ENCODE data around the gene PIRT.

The PIRT gene

DNA sequence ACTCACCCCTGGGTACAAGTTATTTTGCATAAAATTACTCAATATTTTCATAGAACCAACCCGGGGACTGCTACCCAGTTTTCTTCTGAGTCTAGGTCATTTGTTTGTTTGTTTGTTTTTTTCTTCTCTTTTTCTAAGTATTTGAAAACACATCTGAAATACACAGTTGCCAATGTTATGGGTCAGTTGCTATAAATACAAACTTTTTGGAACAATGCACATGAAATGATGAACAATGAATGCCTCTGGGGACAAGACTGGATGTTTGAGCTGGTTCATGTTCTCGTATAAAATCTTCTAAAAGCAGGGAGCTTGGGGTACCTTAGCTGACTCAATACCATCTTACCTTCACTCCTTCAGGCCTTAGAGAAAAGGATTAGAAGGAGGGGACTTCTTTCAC lies 64.5 kb downstream of the PIRT start:
- no peaks in the 10 kb centered on the region for H3K4me1 ChIP-seq (ENCODE audit: insufficient read depth, low read length, severe bottlenecking)
- H3K79me2 ChIP-seq (ENCODE audit: insufficient read depth, low read length) = no peaks in the 10 kb centered on the region
- H3F3A ChIP-seq (ENCODE audit: insufficient read depth, low read length) = no peaks in the 10 kb centered on the region
- no peaks in the 10 kb centered on the region for H3K9me3 ChIP-seq (ENCODE audit: low read length)
- H2AFZ ChIP-seq (ENCODE audit: low read length) = no peak overlapping the region
- H3K4me2 ChIP-seq (ENCODE audit: low read length) = no peak overlapping the region
- H3K9ac ChIP-seq (ENCODE audit: low read length) = no peak overlapping the region
- no peaks in the 10 kb centered on the region for H3K36me3 ChIP-seq (ENCODE audit: insufficient read depth, low read length)
- no peaks in the 10 kb centered on the region for H4K20me1 ChIP-seq (ENCODE audit: insufficient read depth, low read length)
- no peaks in the 10 kb centered on the region for H3K9me2 ChIP-seq (ENCODE audit: low read depth, low read length)
- H3K27me3 ChIP-seq (ENCODE audit: insufficient read depth, low read length) = peaks cover 3% of the 10 kb centered on the region; the same call in 1 of the 2 replicates
- no peak overlapping the region for H3K27ac ChIP-seq (ENCODE audit: low read depth, low read length, poor library complexity, severe bottlenecking)
- H3K4me3 ChIP-seq (ENCODE audit: low read depth, low read length, poor library complexity, severe bottlenecking) = no peak overlapping the region
- TF ChIP-seq EZH2 (IDR thresholded peaks at IDR 0.05; ENCODE audit: borderline replicate concordance, low read length) = no peak
- TF ChIP-seq, protein P1, sequence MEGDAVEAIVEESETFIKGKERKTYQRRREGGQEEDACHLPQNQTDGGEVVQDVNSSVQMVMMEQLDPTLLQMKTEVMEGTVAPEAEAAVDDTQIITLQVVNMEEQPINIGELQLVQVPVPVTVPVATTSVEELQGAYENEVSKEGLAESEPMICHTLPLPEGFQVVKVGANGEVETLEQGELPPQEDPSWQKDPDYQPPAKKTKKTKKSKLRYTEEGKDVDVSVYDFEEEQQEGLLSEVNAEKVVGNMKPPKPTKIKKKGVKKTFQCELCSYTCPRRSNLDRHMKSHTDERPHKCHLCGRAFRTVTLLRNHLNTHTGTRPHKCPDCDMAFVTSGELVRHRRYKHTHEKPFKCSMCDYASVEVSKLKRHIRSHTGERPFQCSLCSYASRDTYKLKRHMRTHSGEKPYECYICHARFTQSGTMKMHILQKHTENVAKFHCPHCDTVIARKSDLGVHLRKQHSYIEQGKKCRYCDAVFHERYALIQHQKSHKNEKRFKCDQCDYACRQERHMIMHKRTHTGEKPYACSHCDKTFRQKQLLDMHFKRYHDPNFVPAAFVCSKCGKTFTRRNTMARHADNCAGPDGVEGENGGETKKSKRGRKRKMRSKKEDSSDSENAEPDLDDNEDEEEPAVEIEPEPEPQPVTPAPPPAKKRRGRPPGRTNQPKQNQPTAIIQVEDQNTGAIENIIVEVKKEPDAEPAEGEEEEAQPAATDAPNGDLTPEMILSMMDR (IDR thresholded peaks at IDR 0.05; ENCODE audit: low read length) = no peak
